ENCODE measurements around the gene FRYL. TPM values are rescaled to one million over a fixed set of nuclear protein-coding genes. Genes with fewer than 3 reads are reported as not detected.

The FRYL gene
- polyA plus RNA-seq, 1 donor from 2014 or later = 64.0 TPM

GRCh38 chr4:48704091-48704802 is 75.8 kb downstream of the FRYL start:
- TF ChIP-seq POLR2AphosphoS5 (IDR thresholded peaks at IDR 0.05) (no peak), SMC3 (conservative IDR thresholded peaks at IDR 0.05; ENCODE audit: poor library complexity) (no peak), MXI1 (conservative IDR thresholded peaks at IDR 0.05; ENCODE audit: poor library complexity, severe bottlenecking) (no peak), RAD21 (conservative IDR thresholded peaks at IDR 0.05) (no peak), EP300 (conservative IDR thresholded peaks at IDR 0.05; ENCODE audit: poor library complexity, severe bottlenecking) (no peak), REST (IDR thresholded peaks at IDR 0.05; ENCODE audit: borderline replicate concordance) (no peak), EZH2 (IDR thresholded peaks at IDR 0.05; ENCODE audit: borderline replicate concordance, insufficient read depth, low read length, poor library complexity, severe bottlenecking) (no peak), TAF1 (IDR thresholded peaks at IDR 0.05; ENCODE audit: low read depth) (no peak)
- no peak overlapping the region for H3K4me2 ChIP-seq (ENCODE audit: low read length)

GRCh38 chr4:48699475-48699874 is 80.6 kb downstream of the FRYL start:
- H3K79me2 ChIP-seq (replicated peaks; ENCODE audit: insufficient read depth, low read length) = peaks cover 16% of the 10 kb centered on the region
- H3K27me3 ChIP-seq (ENCODE audit: insufficient read depth, low read depth, low read length) = no peaks in the 10 kb centered on the region
- no peaks in the 10 kb centered on the region for H3K36me3 ChIP-seq (ENCODE audit: insufficient read depth, low read length)
- H2AFZ ChIP-seq (ENCODE audit: low read depth, low read length) = no peak overlapping the region
- no peak overlapping the region for H3K4me2 ChIP-seq (ENCODE audit: low read length)
- H3K27ac ChIP-seq (ENCODE audit: low read length) = no peak overlapping the region
- no peaks in the 10 kb centered on the region for H4K20me1 ChIP-seq (ENCODE audit: insufficient read depth)
- H3K9me3 ChIP-seq (ENCODE audit: low read length) = no peaks in the 10 kb centered on the region
- no peaks in the 10 kb centered on the region for H3K9me2 ChIP-seq (ENCODE audit: insufficient read depth, low read length)
- TF ChIP-seq RAD21 (conservative IDR thresholded peaks at IDR 0.05) = no peak
- no peak for TF ChIP-seq TAF1 (IDR thresholded peaks at IDR 0.05; ENCODE audit: low read depth)
- no peak for TF ChIP-seq EZH2 (IDR thresholded peaks at IDR 0.05; ENCODE audit: borderline replicate concordance, insufficient read depth, low read length, poor library complexity, severe bottlenecking)
- TF ChIP-seq EP300 (conservative IDR thresholded peaks at IDR 0.05; ENCODE audit: poor library complexity, severe bottlenecking) = no peak
- no peak for TF ChIP-seq REST (IDR thresholded peaks at IDR 0.05; ENCODE audit: borderline replicate concordance)
- TF ChIP-seq, protein P1, sequence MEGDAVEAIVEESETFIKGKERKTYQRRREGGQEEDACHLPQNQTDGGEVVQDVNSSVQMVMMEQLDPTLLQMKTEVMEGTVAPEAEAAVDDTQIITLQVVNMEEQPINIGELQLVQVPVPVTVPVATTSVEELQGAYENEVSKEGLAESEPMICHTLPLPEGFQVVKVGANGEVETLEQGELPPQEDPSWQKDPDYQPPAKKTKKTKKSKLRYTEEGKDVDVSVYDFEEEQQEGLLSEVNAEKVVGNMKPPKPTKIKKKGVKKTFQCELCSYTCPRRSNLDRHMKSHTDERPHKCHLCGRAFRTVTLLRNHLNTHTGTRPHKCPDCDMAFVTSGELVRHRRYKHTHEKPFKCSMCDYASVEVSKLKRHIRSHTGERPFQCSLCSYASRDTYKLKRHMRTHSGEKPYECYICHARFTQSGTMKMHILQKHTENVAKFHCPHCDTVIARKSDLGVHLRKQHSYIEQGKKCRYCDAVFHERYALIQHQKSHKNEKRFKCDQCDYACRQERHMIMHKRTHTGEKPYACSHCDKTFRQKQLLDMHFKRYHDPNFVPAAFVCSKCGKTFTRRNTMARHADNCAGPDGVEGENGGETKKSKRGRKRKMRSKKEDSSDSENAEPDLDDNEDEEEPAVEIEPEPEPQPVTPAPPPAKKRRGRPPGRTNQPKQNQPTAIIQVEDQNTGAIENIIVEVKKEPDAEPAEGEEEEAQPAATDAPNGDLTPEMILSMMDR (IDR thresholded peaks at IDR 0.05; ENCODE audit: poor library complexity, severe bottlenecking) = no peak
- no peak for TF ChIP-seq POLR2AphosphoS5 (IDR thresholded peaks at IDR 0.05)
- TF ChIP-seq MXI1 (conservative IDR thresholded peaks at IDR 0.05; ENCODE audit: poor library complexity, severe bottlenecking) = no peak
- TF ChIP-seq SMC3 (conservative IDR thresholded peaks at IDR 0.05; ENCODE audit: poor library complexity) = no peak
- H3F3A ChIP-seq (ENCODE audit: insufficient read depth, low read length, poor library complexity, severe bottlenecking) = no peaks in the 10 kb centered on the region
- H3K4me3 ChIP-seq (ENCODE audit: low read length) = no peak overlapping the region
- no peak overlapping the region for H3K9ac ChIP-seq (ENCODE audit: low read length)

More at GRCh38 chr4:48704091-48704802, 75.8 kb downstream of the FRYL start:
- no peaks in the 10 kb centered on the region for H4K20me1 ChIP-seq (ENCODE audit: insufficient read depth)
- H3K9me3 ChIP-seq (ENCODE audit: low read length) = no peaks in the 10 kb centered on the region
- H3F3A ChIP-seq (ENCODE audit: insufficient read depth, low read length, poor library complexity, severe bottlenecking) = no peaks in the 10 kb centered on the region
- no peak overlapping the region for H3K4me3 ChIP-seq (ENCODE audit: low read length)
- H3K79me2 ChIP-seq (replicated peaks; ENCODE audit: insufficient read depth, low read length) = peaks cover 5% of the 10 kb centered on the region
- no peak overlapping the region for H2AFZ ChIP-seq (ENCODE audit: low read depth, low read length)
- no peaks in the 10 kb centered on the region for H3K9me2 ChIP-seq (ENCODE audit: insufficient read depth, low read length)
- peaks cover 4% of the 10 kb centered on the region for H3K36me3 ChIP-seq (ENCODE audit: insufficient read depth, low read length)
- H3K9ac ChIP-seq (ENCODE audit: low read length) = no peak overlapping the region
- no peaks in the 10 kb centered on the region for H3K27me3 ChIP-seq (ENCODE audit: insufficient read depth, low read depth, low read length)
- H3K27ac ChIP-seq (ENCODE audit: low read length) = no peak overlapping the region
